AG10803 (cell line): ENCODE results near the gene SLC16A12.
A peak's percentile ranks its signal among the peaks of the same experiment; 100 is the strongest.
"Not testable (repeated sequence)": the region's sequence is repeated elsewhere in the genome, so short reads cannot be mapped to it uniquely, and the experiment has no call there.

Source experiments
- DNase-seq: peaks from one replicate; pipeline ENCODE4 v3.0.0; 2010; ENCODE audit warnings: low read depth
- H3K4me3 ChIP-seq: 2 replicates; pipeline ENCODE4 v1.5.1; 2011; ENCODE audit warnings: mild to moderate bottlenecking, low read length, control low read depth
- TF ChIP-seq, protein P1 (sequence below): conservative IDR thresholded peaks from 2 replicates; pipeline ENCODE4 v1.5.1; 2011; ENCODE audit warnings: mild to moderate bottlenecking, low read length, control low read depth, inconsistent platforms

The SLC16A12 gene

DNA sequence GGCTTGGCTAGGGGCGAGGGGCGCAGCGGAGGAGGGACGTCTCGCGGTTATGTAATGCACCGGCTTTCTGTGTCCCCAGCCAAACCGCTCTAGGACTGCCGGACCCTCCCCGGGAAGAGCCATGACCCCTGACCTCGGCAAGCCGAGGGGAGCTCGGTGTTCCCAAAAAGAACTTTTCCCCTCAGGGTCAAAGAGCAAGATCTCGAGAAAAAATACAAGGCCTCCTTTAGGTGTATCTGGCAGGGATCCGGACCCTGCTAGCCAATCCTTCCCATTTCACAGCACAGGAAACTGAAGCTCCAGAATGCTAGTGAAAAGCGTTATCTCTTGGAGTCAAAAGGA, 590 bp upstream of the SLC16A12 start:
- TF ChIP-seq, protein P1, sequence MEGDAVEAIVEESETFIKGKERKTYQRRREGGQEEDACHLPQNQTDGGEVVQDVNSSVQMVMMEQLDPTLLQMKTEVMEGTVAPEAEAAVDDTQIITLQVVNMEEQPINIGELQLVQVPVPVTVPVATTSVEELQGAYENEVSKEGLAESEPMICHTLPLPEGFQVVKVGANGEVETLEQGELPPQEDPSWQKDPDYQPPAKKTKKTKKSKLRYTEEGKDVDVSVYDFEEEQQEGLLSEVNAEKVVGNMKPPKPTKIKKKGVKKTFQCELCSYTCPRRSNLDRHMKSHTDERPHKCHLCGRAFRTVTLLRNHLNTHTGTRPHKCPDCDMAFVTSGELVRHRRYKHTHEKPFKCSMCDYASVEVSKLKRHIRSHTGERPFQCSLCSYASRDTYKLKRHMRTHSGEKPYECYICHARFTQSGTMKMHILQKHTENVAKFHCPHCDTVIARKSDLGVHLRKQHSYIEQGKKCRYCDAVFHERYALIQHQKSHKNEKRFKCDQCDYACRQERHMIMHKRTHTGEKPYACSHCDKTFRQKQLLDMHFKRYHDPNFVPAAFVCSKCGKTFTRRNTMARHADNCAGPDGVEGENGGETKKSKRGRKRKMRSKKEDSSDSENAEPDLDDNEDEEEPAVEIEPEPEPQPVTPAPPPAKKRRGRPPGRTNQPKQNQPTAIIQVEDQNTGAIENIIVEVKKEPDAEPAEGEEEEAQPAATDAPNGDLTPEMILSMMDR, result no peak
- no peak overlapping the region for H3K4me3 ChIP-seq

DNA sequence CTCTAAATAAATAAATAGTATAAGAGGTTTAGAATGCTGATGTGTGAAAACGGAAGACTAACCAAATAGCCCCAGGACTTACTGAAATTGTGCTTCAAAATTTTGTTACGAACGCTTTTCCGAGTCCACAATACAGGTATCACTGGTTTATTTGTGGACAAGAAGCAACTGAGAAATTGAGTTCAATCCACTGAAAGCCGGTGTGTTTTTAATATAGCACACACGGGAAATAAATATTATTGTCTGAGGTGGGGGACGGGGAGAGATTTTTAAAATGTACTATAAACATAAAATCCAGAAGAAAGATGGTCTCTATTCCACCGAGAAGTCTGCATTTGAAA, 598 bp downstream of the SLC16A12 start:
- no peak for DNase-seq
- TF ChIP-seq, protein P1, result no peak
- no peak overlapping the region for H3K4me3 ChIP-seq

More for the DNA sequence above, 590 bp upstream of the SLC16A12 start:
- no peak for DNase-seq

DNA sequence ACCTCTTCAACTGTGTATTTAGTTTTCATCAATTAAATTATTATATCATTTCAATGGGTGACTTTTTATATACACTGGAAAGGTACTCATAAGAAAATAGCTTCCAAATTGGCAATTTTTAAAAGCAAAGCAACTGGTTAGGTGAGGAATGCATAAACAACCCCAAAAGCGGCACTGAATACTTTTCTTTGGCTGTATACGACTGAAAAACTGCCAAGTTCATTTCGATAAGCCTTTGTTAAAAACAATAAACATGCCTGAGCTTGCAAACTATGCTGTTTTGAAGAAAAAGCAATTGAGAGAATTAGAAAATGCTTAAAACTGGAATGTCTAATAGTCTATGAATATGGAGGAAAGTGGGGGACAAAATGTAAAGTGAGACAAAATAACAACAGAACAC, 2.9 kb downstream of the SLC16A12 start:
- no peak overlapping the region for H3K4me3 ChIP-seq
- no peak for DNase-seq
- TF ChIP-seq, protein P1, result no peak

DNA sequence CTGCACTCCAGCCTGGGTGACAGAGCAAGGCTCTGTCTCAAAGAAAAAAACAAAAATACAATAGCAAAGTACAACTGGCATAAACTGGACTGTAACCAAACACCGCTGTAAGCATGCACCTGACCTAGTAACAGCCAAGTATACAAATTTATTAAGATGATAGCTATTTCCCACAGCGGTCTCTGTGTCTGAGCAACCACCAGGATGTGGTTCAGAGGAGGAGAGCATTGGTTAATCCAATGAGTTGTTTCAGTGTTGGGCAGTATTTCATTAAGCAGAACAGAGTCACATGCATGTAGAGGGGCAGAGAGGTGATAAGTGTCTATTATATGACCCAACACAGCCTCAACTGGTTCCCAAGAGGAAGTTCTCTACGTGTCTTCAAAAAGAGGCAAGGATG, 4.0 kb downstream of the SLC16A12 start:
- TF ChIP-seq, protein P1, result no peak
- H3K4me3 ChIP-seq, result no peak overlapping the region
- DNase-seq, result no peak

DNA sequence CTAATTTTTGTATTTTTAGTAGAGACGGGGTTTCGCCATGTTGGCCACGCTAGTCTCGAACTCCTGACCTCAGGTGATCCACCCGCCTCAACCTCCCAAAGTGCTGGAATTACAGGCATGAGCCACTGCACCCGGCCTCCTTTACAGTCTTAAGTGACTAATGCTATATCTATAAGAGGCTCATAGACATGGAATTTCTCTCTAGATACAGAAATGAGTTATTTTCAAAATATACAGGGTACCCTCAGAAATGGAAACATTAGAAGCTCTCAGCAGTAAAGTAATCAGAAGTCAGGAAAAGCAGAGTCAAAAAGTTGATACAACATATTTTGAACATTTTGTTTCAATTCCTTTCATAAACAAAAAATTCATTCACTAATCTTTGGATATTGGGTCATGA, 5.7 kb downstream of the SLC16A12 start:
- not testable (repeated sequence) for DNase-seq, H3K4me3 ChIP-seq

DNA sequence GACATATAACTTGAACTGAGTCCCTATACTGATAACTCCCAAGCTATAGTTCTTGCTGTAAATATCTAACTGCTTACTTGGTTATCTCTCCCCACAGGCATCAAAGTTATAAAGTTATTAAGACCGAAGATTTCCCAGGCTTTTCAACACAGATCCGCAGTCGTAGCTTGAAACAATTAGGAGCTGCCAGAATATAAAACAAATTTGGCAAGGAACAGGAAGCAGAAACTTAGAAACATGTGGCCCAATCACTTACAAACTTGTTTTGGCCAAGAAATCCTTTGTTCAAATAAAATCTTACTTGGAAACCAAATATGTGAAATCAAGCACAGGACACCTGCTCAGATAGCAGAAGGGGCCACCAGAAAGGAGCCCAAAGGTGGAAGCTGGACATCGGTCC, 9.0 kb downstream of the SLC16A12 start:
- no peak overlapping the region for H3K4me3 ChIP-seq
- TF ChIP-seq, protein P1, result no peak
- peak; percentile 54 for DNase-seq

DNA sequence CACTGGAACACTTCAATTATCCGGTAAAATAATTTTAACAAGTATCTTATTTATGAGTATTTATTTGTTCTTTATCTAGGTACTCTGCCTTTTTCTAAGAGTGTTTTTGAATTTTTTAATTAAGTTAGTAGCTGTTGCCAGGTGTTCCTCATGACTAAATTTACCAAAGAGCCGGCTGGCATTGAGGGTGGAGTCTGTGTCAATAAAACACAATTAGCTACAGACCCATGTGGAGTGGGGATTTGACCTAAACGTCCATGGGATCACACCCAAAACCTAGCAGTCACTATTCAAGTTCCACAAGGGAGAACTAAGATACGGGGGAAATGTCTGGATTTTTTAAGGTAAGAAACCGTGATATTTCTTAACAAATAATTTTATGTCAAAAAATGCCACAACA, 9.8 kb downstream of the SLC16A12 start:
- DNase-seq, result no peak
- no peak overlapping the region for H3K4me3 ChIP-seq
- TF ChIP-seq, protein P1, result no peak

DNA sequence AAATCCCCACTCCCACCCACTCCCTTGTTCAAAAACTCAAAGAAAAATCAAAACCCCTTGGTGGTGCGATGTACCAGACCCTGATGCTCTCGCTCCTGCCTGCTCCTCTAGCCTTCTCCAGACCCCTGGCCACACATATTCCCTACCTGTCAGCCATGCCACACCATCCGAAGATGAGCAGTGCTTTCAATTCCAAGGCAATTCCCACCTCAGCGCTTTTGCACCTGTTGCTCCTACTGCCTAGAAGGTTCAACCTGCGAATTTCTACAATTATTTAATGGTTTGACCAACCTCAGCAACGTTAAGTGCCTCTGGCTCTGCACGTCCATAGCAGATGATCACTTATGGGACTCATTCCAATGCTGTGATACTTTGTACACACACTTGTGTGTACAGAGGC, 11.1 kb downstream of the SLC16A12 start:
- no peak overlapping the region for H3K4me3 ChIP-seq
- DNase-seq, result no peak

More for the DNA sequence above, 11.1 kb downstream of the SLC16A12 start:
- TF ChIP-seq, protein P1, result no peak
